NCI-H1694 treated with DMSO at 0.1 percent for 48 hours (cell line): ENCODE measurements around the gene TNFRSF8.

Experiments used
- DNase-seq: peaks from one replicate; lab custom pipeline; 2025; lab: John Stamatoyannopoulos, UW

TNFRSF8 gene

DNA sequence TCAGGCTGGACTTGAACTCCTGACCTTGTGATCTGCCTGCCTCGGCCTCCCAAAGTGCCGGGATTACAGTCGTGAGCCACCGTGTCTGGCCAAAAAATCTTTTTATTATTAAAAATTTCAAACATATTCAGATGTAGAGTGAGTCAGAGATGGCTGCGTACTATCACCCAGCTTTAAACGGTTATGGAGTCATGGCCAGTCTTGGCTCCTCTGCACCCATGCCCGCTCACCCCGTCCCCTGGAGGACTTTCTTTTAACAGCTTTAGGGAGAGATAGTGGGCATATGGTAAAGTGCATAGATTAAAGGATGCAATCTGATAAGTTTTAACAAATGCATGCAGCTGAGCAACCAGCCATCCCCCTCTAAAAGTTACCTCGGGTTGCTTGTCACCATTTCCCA is 51.8 kb downstream of the TNFRSF8 start:
- DNase-seq, result no peak

DNA sequence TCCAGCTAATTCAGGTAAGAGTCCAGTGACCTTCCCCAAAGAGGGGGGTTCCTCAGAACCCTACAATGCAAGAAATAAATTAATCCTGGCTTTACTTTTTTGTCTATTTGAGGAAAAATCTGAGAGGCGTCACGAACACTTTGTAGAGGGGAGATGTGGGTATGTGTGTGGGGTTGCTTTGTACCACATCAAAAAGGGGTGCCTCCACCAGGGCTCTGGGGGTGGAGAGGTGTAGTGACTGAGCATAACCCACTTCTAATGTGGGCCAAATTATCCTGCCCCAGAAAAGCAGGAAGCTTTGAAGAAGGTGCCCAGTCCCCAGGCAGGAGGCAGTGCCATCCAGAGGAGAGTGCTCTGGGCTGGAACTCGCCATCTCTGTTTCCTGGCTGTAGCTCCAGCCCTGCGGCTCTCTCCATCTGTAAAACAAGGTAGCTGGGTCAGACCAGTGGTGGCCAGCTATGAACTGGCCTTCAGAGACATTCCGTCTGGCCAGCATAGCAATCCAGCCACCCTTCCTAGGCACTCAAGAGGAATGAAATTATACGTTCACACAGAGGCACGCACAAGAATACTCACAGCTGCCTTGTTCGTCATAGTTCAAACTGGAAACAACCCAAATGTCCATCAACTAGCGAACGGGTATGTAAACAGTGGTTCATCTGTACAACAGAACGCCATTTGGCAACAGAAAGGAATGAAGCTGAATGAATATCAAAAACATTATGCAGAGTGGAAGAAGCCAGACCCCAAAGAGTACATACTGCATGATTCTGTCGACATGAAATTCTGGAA is 58.3 kb downstream of the TNFRSF8 start:
- no peak for DNase-seq

DNA sequence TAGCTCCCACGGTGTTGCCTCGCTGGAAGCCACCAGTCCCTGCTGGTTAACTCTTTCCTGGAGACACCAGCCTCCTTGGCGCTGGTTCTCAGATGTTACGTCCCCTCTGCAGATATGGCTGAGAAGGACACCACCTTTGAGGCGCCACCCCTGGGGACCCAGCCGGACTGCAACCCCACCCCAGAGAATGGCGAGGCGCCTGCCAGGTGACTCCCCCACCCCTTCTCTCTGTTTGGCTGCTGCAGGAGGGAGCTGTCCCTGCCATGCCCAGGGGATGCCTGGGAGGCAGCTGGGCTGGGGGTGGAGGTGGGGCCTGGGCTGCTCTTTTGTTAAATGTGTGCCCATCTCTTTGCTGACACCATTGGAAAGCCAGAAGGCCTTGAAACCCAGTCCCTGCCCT is 60.1 kb downstream of the TNFRSF8 start:
- no peak for DNase-seq

- DNase-seq, result peak; percentile 26
These were observed 61.8 kb downstream of the TNFRSF8 start for GRCh38 chr1:12124693-12125421.

DNA sequence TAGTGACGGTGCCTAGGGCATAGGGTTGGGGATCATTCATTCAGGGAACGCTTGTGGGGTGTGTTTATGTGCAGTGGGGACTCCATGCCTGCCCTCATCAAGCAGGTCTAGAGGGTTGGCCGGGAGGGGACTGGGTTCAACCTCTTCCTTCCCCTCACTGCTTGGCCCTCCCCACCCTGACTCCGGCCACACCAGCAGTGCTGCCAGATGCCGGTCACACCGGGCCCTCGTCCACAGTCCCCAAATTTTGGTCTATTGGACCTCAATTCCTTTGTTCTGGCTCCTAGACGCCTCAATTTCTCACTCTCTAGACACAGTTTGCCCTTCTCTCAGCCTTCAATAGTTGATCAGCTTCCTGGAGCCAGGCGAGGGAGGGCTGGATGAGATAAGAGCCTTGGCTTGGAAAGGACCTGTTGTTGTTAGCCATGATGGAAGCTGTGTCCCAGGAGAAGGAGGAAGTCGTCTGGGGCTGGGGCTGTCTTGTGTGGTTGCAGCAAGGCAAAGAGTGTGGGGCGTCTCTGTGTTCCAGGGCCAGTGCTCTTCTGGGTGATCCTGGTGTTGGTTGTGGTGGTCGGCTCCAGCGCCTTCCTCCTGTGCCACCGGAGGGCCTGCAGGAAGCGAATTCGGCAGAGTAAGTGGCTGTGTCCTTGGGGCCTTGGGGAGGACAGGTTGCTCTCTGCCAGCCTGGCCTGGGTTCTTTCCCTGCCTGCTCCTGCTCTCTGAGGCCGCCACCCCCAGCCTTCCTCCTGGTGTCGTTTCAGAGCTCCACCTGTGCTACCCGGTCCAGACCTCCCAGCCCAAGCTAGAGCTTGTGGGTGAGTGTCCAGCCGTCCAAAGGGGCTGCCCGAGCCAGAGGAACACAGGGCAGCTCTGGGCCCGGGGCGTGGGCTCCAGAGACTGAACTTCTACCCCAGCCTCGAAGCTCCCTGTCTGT is 62.6 kb downstream of the TNFRSF8 start:
- DNase-seq, result no peak

- DNase-seq, result no peak
These were observed 63.7 kb downstream of the TNFRSF8 start for GRCh38 chr1:12126781-12127180.

- DNase-seq, result no peak
These were observed 64.2 kb downstream of the TNFRSF8 start for GRCh38 chr1:12127206-12127810.

DNA sequence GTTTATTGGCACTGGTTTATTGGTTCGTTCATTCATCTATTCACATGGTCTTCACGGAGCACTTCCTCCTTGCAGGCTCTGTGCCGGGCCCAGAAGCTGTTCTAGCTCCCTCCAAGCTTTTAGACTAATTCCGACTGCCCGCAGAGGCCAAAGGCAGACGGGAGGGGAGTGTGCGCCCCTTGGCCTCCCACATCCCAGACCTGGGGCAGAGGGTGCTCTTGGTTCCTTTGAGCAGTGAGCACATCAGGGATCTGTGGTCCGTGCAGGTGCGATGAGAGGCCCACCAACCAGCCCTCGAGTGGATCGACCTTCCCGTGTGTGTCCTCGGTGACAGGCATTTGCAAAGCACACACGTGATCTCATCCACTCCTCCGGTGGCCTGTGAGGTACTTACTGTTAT is 65.0 kb downstream of the TNFRSF8 start:
- DNase-seq, result no peak

- DNase-seq, result no peak
These were observed 66.5 kb downstream of the TNFRSF8 start for GRCh38 chr1:12129624-12130023.

DNA sequence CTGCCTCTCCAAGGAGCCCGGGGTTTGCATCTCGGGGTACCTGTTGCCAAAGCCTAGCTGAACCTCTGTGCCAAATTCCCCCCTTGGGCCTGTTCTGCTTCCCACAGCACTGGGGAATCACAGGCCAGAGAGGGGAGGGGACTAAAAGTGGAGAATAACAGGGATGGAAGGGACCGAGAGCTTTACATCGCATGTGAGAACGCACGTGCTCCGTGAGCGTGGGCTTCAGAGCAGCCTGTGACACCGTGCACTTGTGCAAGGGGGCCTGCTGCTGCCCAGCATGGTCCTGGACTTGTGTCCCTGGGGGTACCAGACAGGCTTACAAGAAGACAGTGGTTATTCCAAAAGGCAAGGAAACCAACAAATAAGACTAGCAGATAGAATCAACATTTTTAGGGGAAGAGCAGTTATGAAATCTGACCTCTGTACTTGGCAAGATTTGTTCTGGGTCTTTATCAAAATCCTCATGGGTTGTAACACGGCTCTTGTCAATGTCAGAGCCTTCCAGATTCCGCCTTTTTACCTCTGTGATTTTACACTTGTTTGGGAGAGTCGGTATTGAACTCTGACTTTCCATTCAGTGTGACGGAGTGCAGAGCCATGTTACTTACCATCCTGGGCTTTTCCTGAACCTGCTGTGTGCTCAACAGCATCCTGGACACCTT is 67.5 kb downstream of the TNFRSF8 start:
- no peak for DNase-seq

DNA sequence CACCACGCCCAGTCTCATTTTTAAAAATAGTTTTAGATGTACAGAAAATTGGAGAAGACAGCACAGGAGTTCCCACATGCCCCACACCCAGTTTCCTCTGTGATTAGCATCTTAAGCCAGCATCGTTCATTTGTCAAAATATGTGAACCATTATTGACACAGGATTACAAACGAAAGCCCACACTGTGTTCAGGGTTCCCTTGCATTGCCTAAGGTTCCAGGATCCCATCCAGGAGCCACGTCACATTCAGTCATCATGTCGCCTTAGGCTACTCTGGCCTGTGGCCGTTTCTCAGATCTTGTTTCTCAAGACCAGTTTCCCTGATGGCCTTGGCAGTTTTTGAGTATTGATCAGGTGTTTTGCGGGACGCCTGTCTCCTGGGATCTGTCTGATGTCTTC is 69.0 kb downstream of the TNFRSF8 start:
- no peak for DNase-seq

DNA sequence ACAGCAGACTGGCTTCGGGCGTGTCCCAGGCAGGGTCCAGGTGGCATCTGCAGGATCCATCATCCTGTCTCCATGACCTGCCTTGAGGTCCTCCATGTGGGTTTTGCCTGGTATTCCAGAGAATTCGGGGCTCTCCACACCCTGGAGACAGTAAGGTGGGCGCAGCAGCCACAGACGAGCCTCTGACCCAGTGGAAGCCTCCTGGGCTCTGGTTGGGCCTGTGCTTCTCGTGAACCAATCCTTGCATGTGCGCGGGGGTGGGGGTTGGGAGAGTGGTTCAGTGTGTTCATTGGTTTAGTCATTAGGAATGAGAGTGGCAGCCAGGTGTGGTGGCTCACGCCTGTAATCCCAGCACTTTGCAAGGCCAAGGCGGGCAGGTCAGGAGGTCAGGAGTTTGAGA is 71.6 kb downstream of the TNFRSF8 start:
- no peak for DNase-seq

GRCh38 chr1:12135612-12136011 is 72.5 kb downstream of the TNFRSF8 start:
- no peak for DNase-seq

DNA sequence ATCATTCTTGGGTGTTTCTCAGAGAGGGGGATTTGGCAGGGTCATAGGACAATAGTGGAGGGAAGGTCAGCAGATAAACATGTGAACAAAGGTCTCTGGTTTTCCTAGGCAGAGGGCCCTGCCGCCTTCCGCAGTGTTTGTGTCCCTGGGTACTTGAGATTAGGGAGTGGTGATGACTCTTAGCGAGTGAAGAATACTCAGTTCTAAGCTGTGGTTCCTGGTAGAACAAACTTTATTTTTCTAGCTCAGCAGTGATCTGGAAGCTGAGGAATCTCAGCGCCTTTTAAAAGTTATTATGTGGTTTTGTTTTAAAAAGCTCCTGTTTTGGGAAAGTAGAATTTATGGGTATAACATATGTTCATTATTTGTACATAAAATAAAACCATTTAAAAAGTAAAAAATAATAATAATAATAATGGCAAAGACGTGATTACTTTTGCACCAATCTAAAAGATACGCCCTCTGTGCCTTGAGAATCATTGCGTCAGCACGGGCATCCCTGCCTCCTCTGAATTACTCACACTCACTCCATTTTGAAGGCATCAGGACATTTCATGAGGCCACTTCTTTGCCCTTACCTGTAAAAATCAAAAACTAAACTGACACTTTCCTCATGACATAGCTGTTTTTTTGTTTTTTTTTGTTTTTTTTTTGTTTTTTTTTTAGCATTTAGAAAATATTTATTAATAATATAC is 74.0 kb downstream of the TNFRSF8 start:
- DNase-seq, result no peak

DNA sequence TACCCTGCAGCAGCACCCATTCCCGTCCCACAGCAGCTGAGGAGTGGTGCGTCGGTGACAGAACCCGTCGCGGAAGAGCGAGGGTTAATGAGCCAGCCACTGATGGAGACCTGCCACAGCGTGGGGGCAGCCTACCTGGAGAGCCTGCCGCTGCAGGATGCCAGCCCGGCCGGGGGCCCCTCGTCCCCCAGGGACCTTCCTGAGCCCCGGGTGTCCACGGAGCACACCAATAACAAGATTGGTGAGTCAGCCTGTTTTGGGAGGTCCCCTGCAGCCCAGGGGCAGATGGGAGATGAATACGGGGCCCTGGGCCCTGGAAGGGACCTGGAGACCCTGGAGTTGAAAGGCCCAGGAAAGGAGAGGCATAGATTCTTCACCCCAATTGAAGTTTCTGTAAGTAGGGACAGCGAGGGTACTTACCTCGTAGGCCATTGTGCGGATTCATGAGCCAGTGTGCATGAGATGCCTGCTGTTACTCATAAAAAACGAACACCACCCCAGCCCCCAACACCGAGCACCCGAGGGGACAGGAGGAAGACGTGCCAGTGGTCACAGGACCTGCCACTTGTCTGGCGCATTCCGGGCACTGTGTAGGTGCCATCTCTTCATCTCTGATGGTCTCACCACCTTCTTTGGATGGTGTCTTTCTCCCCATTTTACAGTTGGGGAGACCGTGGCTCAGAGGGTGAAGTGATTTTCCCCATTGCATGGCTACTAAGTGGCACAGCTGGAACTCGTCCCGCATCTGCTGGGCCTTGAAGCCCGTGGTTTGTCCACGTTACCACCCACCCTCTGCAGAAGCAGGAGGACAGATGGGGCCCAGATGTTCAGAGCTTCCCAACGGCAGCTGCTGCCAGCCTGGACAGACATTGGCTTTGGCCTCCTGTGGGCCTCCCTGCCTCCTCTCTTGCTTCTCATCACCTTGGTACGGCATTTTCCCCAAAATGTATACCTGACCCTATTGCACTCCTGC is 75.4 kb downstream of the TNFRSF8 start:
- no peak for DNase-seq

DNA sequence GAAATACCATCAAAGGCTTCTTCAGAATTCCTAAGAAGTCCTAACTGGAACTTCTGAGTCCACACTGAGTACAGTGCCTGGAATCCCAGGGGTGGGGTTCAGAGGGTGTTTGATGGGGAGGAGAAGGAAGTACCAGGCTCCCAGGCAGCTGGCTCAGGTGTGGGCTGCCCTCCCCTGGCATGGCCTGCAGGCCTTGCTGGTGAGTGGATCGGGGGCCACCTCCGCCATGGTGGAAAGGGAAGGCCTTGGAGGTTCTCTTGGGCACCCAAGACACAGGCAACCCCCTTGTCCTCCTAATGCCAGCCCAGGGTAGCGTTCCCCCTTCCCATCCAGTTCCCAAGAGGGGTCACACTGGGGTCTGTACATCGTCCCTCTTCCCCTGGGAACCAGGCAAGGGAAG is 76.9 kb downstream of the TNFRSF8 start:
- no peak for DNase-seq

- DNase-seq, result no peak
These were observed 77.5 kb downstream of the TNFRSF8 start for GRCh38 chr1:12140515-12141162.

GRCh38 chr1:12141163-12141850 is 78.2 kb downstream of the TNFRSF8 start:
- no peak for DNase-seq
